Neural cell (in vitro differentiated cells): ENCODE data around the gene SCP2. TPM values are rescaled to one million over a fixed set of nuclear protein-coding genes. Genes with fewer than 3 reads are reported as not detected.

ENCODE experiments used
- H2AFZ ChIP-seq: fragments of 200-600, 300-800 bp; sonication (generic), shearing (Covaris generic); 2 replicates; pipeline ENCODE4 v1.6.0; 2014; ENCODE audit warnings: low read depth, mild to moderate bottlenecking, antibody characterized with exemption, low read length, moderate library complexity
- H3F3A ChIP-seq: fragments of 200-600 bp; shearing (Covaris generic); 2 replicates; pipeline ENCODE4 v1.6.1; 2016; ENCODE audit warnings: mild to moderate bottlenecking, moderate library complexity, mixed read lengths, antibody characterized with exemption, low read length; ENCODE audit not compliant: insufficient read depth, poor library complexity, severe bottlenecking
- H3K27ac ChIP-seq: fragments of 200-600, 300-800 bp; sonication (generic), shearing (Covaris generic); 2 replicates; pipeline ENCODE4 v1.5.1; 2014; ENCODE audit warnings: mild to moderate bottlenecking, low read length, moderate library complexity
- H3K27me3 ChIP-seq: fragments of 300-800, 200-600 bp; sonication (generic), shearing (Covaris generic); 2 replicates; pipeline ENCODE4 v1.6.0; 2014; ENCODE audit warnings: mild to moderate bottlenecking, low read depth, low read length, moderate library complexity; ENCODE audit not compliant: insufficient read depth
- H3K36me3 ChIP-seq: fragments of 300-800, 200-600 bp; sonication (generic), shearing (Covaris generic); 2 replicates; pipeline ENCODE4 v1.5.1; 2014; ENCODE audit warnings: mild to moderate bottlenecking, antibody characterized with exemption, low read length, moderate library complexity; ENCODE audit not compliant: insufficient read depth
- H3K4me2 ChIP-seq: fragments of 300-800, 200-600 bp; sonication (generic), shearing (Covaris generic); 2 replicates; pipeline ENCODE4 v1.6.0; 2014; ENCODE audit warnings: mild to moderate bottlenecking, low read length
- H3K4me3 ChIP-seq: fragments of 300-800, 200-600 bp; sonication (generic), shearing (Covaris generic); 2 replicates; pipeline ENCODE4 v1.5.1; 2014; ENCODE audit warnings: mild to moderate bottlenecking, low read length, moderate library complexity
- H3K79me2 ChIP-seq: fragments of 200-600 bp; shearing (Covaris generic); replicated peaks from 2 replicates; pipeline ENCODE4 v1.6.0; 2014; ENCODE audit warnings: mild to moderate bottlenecking, low read length, moderate library complexity; ENCODE audit not compliant: insufficient read depth
- H3K9ac ChIP-seq: fragments of 300-800, 200-600 bp; sonication (generic), shearing (Covaris generic); 2 replicates; pipeline ENCODE4 v1.6.1; 2016; ENCODE audit warnings: mild to moderate bottlenecking, low read length, mixed read lengths
- H3K9me2 ChIP-seq: fragments of 200-600 bp; shearing (Covaris generic); 2 replicates; pipeline ENCODE4 v1.6.1; 2016; ENCODE audit warnings: mild to moderate bottlenecking, low read length, mixed read lengths; ENCODE audit not compliant: insufficient read depth
- H3K9me3 ChIP-seq: fragments of 200-600, 300-800 bp; sonication (generic), shearing (Covaris generic); 2 replicates; pipeline ENCODE4 v1.6.1; 2016; ENCODE audit warnings: mild to moderate bottlenecking, mixed run types, low read length, moderate library complexity, mixed read lengths
- H4K20me1 ChIP-seq: fragments of 200-600 bp; shearing (Covaris generic); 2 replicates; pipeline ENCODE4 v1.6.1; 2016; ENCODE audit warnings: mild to moderate bottlenecking, mixed run types; ENCODE audit not compliant: insufficient read depth
- EP300 ChIP-seq: fragments of 450-650 bp; conservative IDR thresholded peaks from 2 replicates; pipeline ENCODE4 v1.6.1; 2014; ENCODE audit warnings: antibody characterized with exemption, mild to moderate bottlenecking, moderate library complexity; ENCODE audit not compliant: poor library complexity, severe bottlenecking
- EZH2 ChIP-seq: fragments of 200-600, 300-800 bp; shearing (Covaris generic), sonication (generic); IDR thresholded peaks from 2 replicates; pipeline ENCODE4 v1.6.1; 2014; ENCODE audit warnings: antibody characterized with exemption, low read length, borderline replicate concordance, mild to moderate bottlenecking; ENCODE audit not compliant: insufficient read depth, poor library complexity, severe bottlenecking
- MXI1 ChIP-seq: fragments of 450-650 bp; conservative IDR thresholded peaks from 2 replicates; pipeline ENCODE4 v1.6.1; 2014; ENCODE audit warnings: antibody characterized with exemption, mild to moderate bottlenecking; ENCODE audit not compliant: poor library complexity, severe bottlenecking
- POLR2AphosphoS5 ChIP-seq: IDR thresholded peaks from 2 replicates; pipeline ENCODE4 v1.6.1; 2012
- RAD21 ChIP-seq: fragments of 450-650 bp; conservative IDR thresholded peaks from 2 replicates; pipeline ENCODE4 v1.6.1; 2014; ENCODE audit warnings: antibody characterized with exemption, mild to moderate bottlenecking, moderate library complexity
- SMC3 ChIP-seq: fragments of 450-650 bp; conservative IDR thresholded peaks from 2 replicates; pipeline ENCODE4 v1.6.1; 2014; ENCODE audit warnings: antibody characterized with exemption, mild to moderate bottlenecking, moderate library complexity; ENCODE audit not compliant: poor library complexity
- TAF1 ChIP-seq: IDR thresholded peaks from 2 replicates; pipeline ENCODE4 v1.6.1; 2012; ENCODE audit warnings: low read depth
- polyA plus RNA-seq: library from polyadenylated mRNA; depleted of rRNA; stranded (reverse); fragments of >200 nt; gene quantifications from 2 replicates; pipeline ENCODE4 v1.2.3, GENCODE V29; 2014
- TF ChIP-seq, protein P1 (sequence below): IDR thresholded peaks from 2 replicates; pipeline ENCODE4 v1.6.1; 2012; ENCODE audit warnings: borderline replicate concordance
- TF ChIP-seq, protein P2 (sequence below): fragments of 450-650 bp; IDR thresholded peaks from 2 replicates; pipeline ENCODE4 v1.5.1; 2014; ENCODE audit warnings: antibody characterized with exemption, mild to moderate bottlenecking, moderate library complexity; ENCODE audit not compliant: poor library complexity, severe bottlenecking

The SCP2 gene
- polyA plus RNA-seq, 1 donor from 2014 or later: 182 TPM

DNA sequence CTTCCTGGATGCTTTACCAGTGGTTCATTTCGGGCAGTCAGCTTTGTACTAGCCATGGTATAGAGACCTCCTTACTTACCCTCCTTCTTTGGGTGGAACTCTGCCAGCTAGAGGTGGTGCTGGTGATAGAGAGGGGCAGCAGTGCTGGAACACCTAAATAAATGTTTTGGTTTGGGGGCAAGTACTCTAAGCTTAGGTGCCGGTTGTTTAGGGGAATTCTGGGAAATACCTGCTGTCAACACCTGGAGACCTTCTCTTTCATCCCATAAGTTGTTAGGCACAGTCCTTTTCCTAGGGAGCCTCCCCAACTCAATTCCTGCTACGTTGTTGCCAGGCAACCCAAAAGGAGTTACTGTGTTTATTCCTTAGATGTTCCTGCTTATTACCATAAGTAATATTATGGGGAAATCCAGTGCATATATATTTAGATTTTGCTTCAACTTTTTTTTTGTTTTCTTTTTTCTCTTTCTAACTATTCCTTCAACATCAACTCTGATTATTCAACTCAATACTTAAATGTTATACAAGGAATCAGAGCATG, 16.9 kb downstream of the SCP2 start:
- Histone ChIP-seq H3F3A (no peaks in the 10 kb centered on the region), H4K20me1 (no peaks in the 10 kb centered on the region), H3K4me3 (no peak overlapping the region), H3K79me2 (no peaks in the 10 kb centered on the region), H3K4me2 (no peak overlapping the region), H3K9ac (no peak overlapping the region), H3K36me3 (no peaks in the 10 kb centered on the region), H3K9me3 (no peaks in the 10 kb centered on the region), H3K27ac (no peak overlapping the region), H3K9me2 (no peaks in the 10 kb centered on the region), H3K27me3 (no peaks in the 10 kb centered on the region), H2AFZ (no peak overlapping the region)
- TF ChIP-seq, protein P1, sequence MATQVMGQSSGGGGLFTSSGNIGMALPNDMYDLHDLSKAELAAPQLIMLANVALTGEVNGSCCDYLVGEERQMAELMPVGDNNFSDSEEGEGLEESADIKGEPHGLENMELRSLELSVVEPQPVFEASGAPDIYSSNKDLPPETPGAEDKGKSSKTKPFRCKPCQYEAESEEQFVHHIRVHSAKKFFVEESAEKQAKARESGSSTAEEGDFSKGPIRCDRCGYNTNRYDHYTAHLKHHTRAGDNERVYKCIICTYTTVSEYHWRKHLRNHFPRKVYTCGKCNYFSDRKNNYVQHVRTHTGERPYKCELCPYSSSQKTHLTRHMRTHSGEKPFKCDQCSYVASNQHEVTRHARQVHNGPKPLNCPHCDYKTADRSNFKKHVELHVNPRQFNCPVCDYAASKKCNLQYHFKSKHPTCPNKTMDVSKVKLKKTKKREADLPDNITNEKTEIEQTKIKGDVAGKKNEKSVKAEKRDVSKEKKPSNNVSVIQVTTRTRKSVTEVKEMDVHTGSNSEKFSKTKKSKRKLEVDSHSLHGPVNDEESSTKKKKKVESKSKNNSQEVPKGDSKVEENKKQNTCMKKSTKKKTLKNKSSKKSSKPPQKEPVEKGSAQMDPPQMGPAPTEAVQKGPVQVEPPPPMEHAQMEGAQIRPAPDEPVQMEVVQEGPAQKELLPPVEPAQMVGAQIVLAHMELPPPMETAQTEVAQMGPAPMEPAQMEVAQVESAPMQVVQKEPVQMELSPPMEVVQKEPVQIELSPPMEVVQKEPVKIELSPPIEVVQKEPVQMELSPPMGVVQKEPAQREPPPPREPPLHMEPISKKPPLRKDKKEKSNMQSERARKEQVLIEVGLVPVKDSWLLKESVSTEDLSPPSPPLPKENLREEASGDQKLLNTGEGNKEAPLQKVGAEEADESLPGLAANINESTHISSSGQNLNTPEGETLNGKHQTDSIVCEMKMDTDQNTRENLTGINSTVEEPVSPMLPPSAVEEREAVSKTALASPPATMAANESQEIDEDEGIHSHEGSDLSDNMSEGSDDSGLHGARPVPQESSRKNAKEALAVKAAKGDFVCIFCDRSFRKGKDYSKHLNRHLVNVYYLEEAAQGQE: no peak
- TF ChIP-seq EZH2 (no peak), POLR2AphosphoS5 (no peak), EP300 (no peak), TAF1 (no peak), RAD21 (no peak), SMC3 (no peak), MXI1 (no peak)
- TF ChIP-seq, protein P2, sequence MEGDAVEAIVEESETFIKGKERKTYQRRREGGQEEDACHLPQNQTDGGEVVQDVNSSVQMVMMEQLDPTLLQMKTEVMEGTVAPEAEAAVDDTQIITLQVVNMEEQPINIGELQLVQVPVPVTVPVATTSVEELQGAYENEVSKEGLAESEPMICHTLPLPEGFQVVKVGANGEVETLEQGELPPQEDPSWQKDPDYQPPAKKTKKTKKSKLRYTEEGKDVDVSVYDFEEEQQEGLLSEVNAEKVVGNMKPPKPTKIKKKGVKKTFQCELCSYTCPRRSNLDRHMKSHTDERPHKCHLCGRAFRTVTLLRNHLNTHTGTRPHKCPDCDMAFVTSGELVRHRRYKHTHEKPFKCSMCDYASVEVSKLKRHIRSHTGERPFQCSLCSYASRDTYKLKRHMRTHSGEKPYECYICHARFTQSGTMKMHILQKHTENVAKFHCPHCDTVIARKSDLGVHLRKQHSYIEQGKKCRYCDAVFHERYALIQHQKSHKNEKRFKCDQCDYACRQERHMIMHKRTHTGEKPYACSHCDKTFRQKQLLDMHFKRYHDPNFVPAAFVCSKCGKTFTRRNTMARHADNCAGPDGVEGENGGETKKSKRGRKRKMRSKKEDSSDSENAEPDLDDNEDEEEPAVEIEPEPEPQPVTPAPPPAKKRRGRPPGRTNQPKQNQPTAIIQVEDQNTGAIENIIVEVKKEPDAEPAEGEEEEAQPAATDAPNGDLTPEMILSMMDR: no peak

DNA sequence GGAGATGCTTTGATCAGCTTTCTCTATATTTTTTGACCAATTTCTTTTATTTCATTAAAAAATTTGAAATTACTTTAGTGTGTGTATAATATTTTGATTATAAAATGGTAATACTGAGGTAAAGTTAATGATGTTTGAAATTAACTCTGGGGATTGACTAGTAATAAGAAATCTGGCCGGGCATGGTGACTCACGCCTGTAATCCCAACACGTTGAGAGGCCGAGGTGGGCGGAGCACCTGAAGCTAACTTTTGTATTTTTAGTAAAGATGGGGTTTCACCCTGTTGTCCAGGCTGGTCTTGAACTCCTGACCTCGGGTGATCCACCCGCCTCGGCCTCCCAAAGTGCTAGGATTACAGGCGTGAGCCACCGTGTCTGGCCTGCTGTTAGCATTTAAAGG, 17.5 kb downstream of the SCP2 start:
- H3K36me3 ChIP-seq: no peaks in the 10 kb centered on the region
- H3K4me2 ChIP-seq: no peak overlapping the region
- H4K20me1 ChIP-seq: no peaks in the 10 kb centered on the region
- H3K9me3 ChIP-seq: no peaks in the 10 kb centered on the region
- no peaks in the 10 kb centered on the region for H3K27me3 ChIP-seq
- no peaks in the 10 kb centered on the region for H3F3A ChIP-seq
- H2AFZ ChIP-seq: no peak overlapping the region
- TF ChIP-seq POLR2AphosphoS5: no peak
- TF ChIP-seq, protein P2: no peak
- TF ChIP-seq, protein P1: no peak
- TF ChIP-seq SMC3: no peak
- no peak for TF ChIP-seq TAF1
- no peak for TF ChIP-seq RAD21
- no peak for TF ChIP-seq MXI1
- TF ChIP-seq EP300: no peak
- no peak for TF ChIP-seq EZH2
- no peak overlapping the region for H3K4me3 ChIP-seq
- no peaks in the 10 kb centered on the region for H3K79me2 ChIP-seq
- H3K9ac ChIP-seq: no peak overlapping the region
- no peak overlapping the region for H3K27ac ChIP-seq
- no peaks in the 10 kb centered on the region for H3K9me2 ChIP-seq
